ENCODE results near the gene TSNAXIP1.

Gene TSNAXIP1

GRCh38 chr16:67868290-67868689 lies 61.6 kb downstream of the TSNAXIP1 start:
- TF ChIP-seq CTCF (IDR thresholded peaks at IDR 0.05; ENCODE audit: borderline replicate concordance, insufficient read depth, low read depth, low read length): no peak
- no peak overlapping the region for H3K4me3 ChIP-seq (ENCODE audit: low read depth, low read length)

GRCh38 chr16:67869653-67870052 lies 63.0 kb downstream of the TSNAXIP1 start:
- TF ChIP-seq CTCF (IDR thresholded peaks at IDR 0.05; ENCODE audit: borderline replicate concordance, insufficient read depth, low read depth, low read length): no peak
- no peak overlapping the region for H3K4me3 ChIP-seq (ENCODE audit: low read depth, low read length)

- no peak overlapping the region for H3K4me3 ChIP-seq (ENCODE audit: low read depth, low read length)
- TF ChIP-seq CTCF (IDR thresholded peaks at IDR 0.05; ENCODE audit: borderline replicate concordance, insufficient read depth, low read depth, low read length): no peak
Measured at GRCh38 chr16:67871256-67871655, 64.6 kb downstream of the TSNAXIP1 start.

GRCh38 chr16:67872131-67872630 lies 65.5 kb downstream of the TSNAXIP1 start:
- no peak overlapping the region for H3K4me3 ChIP-seq (ENCODE audit: low read depth, low read length)
- no peak for TF ChIP-seq CTCF (IDR thresholded peaks at IDR 0.05; ENCODE audit: borderline replicate concordance, insufficient read depth, low read depth, low read length)

- H3K4me3 ChIP-seq (ENCODE audit: low read depth, low read length): peak within 1 kb of the TSS; percentile 87
- TF ChIP-seq CTCF (IDR thresholded peaks at IDR 0.05; ENCODE audit: borderline replicate concordance, insufficient read depth, low read depth, low read length): no peak
Measured at GRCh38 chr16:67872631-67873434, 66.1 kb downstream of the TSNAXIP1 start, which contains the start of gene EDC4. EDC4 (plus strand) TSS chr16:67873052; CDS start chr16:67873262, 210 bp downstream.

GRCh38 chr16:67873435-67874370 lies 67.0 kb downstream of the TSNAXIP1 start:
- peak overlapping the region; percentile 87 for H3K4me3 ChIP-seq (ENCODE audit: low read depth, low read length)
- TF ChIP-seq CTCF (IDR thresholded peaks at IDR 0.05; ENCODE audit: borderline replicate concordance, insufficient read depth, low read depth, low read length): no peak
